OCI-LY1 (cell line): Measurements from ENCODE around the gene LIPM.

Experiments used
- H2AFZ ChIP-seq: fragments of 200-600 bp; sonication (generic), shearing (Covaris generic); 2 replicates; pipeline ENCODE4 v1.6.0; 2014; ENCODE audit warnings: antibody characterized with exemption, mild to moderate bottlenecking, low read length
- H3F3A ChIP-seq: fragments of 200-600 bp; sonication (generic), shearing (Covaris generic); 2 replicates; pipeline ENCODE4 v1.6.0; 2014; ENCODE audit warnings: mild to moderate bottlenecking, antibody characterized with exemption, low read length, moderate library complexity; ENCODE audit not compliant: insufficient read depth
- H3K27ac ChIP-seq: fragments of 200-600 bp; sonication (generic); 2 replicates; pipeline ENCODE4 v1.5.1; 2014; ENCODE audit warnings: low read length, mixed run types, mild to moderate bottlenecking, low read depth; ENCODE audit not compliant: poor library complexity, severe bottlenecking
- H3K27me3 ChIP-seq: fragments of 200-600 bp; sonication (generic); 2 replicates; pipeline ENCODE4 v1.6.0; 2014; ENCODE audit warnings: antibody characterized with exemption, mild to moderate bottlenecking, low read length, moderate library complexity; ENCODE audit not compliant: insufficient read depth
- H3K36me3 ChIP-seq: fragments of 200-600 bp; sonication (generic); 2 replicates; pipeline ENCODE4 v1.6.1; 2014; ENCODE audit warnings: mild to moderate bottlenecking, antibody characterized with exemption, low read length, moderate library complexity, mixed read lengths; ENCODE audit not compliant: insufficient read depth
- H3K4me1 ChIP-seq: fragments of 200-600 bp; sonication (generic); 2 replicates; pipeline ENCODE4 v1.5.1; 2014; ENCODE audit warnings: mild to moderate bottlenecking, low read length, moderate library complexity; ENCODE audit not compliant: insufficient read depth, severe bottlenecking
- H3K4me2 ChIP-seq: fragments of 200-600 bp; sonication (generic), shearing (Covaris generic); 2 replicates; pipeline ENCODE4 v1.6.1; 2014; ENCODE audit warnings: low read length
- H3K4me3 ChIP-seq: fragments of 200-600 bp; sonication (generic); 2 replicates; pipeline ENCODE4 v1.5.1; 2014; ENCODE audit warnings: low read length, low read depth, mild to moderate bottlenecking, mixed read lengths; ENCODE audit not compliant: poor library complexity, severe bottlenecking
- H3K79me2 ChIP-seq: fragments of 200-600 bp; shearing (Covaris generic); 2 replicates; pipeline ENCODE4 v1.6.1; 2016; ENCODE audit warnings: mixed run types, low read length, mixed read lengths; ENCODE audit not compliant: insufficient read depth
- H3K9ac ChIP-seq: fragments of 200-600 bp; sonication (generic), shearing (Covaris generic); 2 replicates; pipeline ENCODE4 v1.6.1; 2014; ENCODE audit warnings: mild to moderate bottlenecking, low read length, mixed read lengths
- H3K9me2 ChIP-seq: fragments of 200-600 bp; sonication (generic), shearing (Covaris generic); 2 replicates; pipeline ENCODE4 v1.6.1; 2014; ENCODE audit warnings: low read depth, mild to moderate bottlenecking, low read length, mixed read lengths
- H3K9me3 ChIP-seq: fragments of 200-600 bp; shearing (Covaris generic); 2 replicates; pipeline ENCODE4 v1.6.1; 2014; ENCODE audit warnings: low read length, mixed read lengths
- H4K20me1 ChIP-seq: fragments of 200-600 bp; sonication (generic), shearing (Covaris generic); 2 replicates; pipeline ENCODE4 v1.6.0; 2016; ENCODE audit warnings: mild to moderate bottlenecking, low read length; ENCODE audit not compliant: insufficient read depth
- CTCF ChIP-seq: fragments of 200-600 bp; sonication (generic), shearing (Covaris generic); IDR thresholded peaks from 2 replicates; pipeline ENCODE4 v1.5.1; 2017; ENCODE audit warnings: mild to moderate bottlenecking, antibody characterized with exemption, low read length, moderate library complexity, mixed read lengths
- EZH2 ChIP-seq: fragments of 200-600 bp; sonication (generic), shearing (Covaris generic); IDR thresholded peaks from 2 replicates; pipeline ENCODE4 v1.8.0; 2017; ENCODE audit warnings: borderline replicate concordance, mixed run types, mild to moderate bottlenecking, antibody characterized with exemption, low read length, moderate library complexity, mixed read lengths

The LIPM gene

GRCh38 chr10:88788924-88789323 lies 13.6 kb upstream of the LIPM start:
- Histone ChIP-seq H3K4me2 (no peak overlapping the region), H2AFZ (no peak overlapping the region), H3K27me3 (no peaks in the 10 kb centered on the region), H3K36me3 (no peaks in the 10 kb centered on the region), H3K79me2 (no peaks in the 10 kb centered on the region), H3K9me3 (no peaks in the 10 kb centered on the region), H3K9ac (no peak overlapping the region), H3K9me2 (no peaks in the 10 kb centered on the region), H3F3A (no peaks in the 10 kb centered on the region), H4K20me1 (no peaks in the 10 kb centered on the region), H3K27ac (no peak overlapping the region), H3K4me3 (no peak overlapping the region), H3K4me1 (no peaks in the 10 kb centered on the region)
- TF ChIP-seq CTCF (no peak), EZH2 (no peak)

- no peaks in the 10 kb centered on the region for H3K36me3 ChIP-seq
- no peak overlapping the region for H3K4me2 ChIP-seq
- no peaks in the 10 kb centered on the region for H3F3A ChIP-seq
Measured at GRCh38 chr10:88791924-88792323, 10.6 kb upstream of the LIPM start.

GRCh38 chr10:88792661-88793060 lies 9.9 kb upstream of the LIPM start:
- no peak for TF ChIP-seq CTCF
- TF ChIP-seq EZH2, result no peak
- H3K79me2 ChIP-seq, result no peaks in the 10 kb centered on the region
- no peaks in the 10 kb centered on the region for H3F3A ChIP-seq
- no peaks in the 10 kb centered on the region for H3K36me3 ChIP-seq
- H3K27ac ChIP-seq, result no peak overlapping the region
- no peaks in the 10 kb centered on the region for H3K9me2 ChIP-seq
- H3K4me3 ChIP-seq, result no peak overlapping the region
- no peak overlapping the region for H3K9ac ChIP-seq
- H3K9me3 ChIP-seq, result no peaks in the 10 kb centered on the region
- H3K4me2 ChIP-seq, result no peak overlapping the region
- H4K20me1 ChIP-seq, result no peaks in the 10 kb centered on the region
- no peak overlapping the region for H2AFZ ChIP-seq
- no peaks in the 10 kb centered on the region for H3K4me1 ChIP-seq
- no peaks in the 10 kb centered on the region for H3K27me3 ChIP-seq

More at GRCh38 chr10:88791924-88792323, 10.6 kb upstream of the LIPM start:
- Histone ChIP-seq H3K4me1 (no peaks in the 10 kb centered on the region), H2AFZ (no peak overlapping the region), H3K27ac (no peak overlapping the region), H3K79me2 (no peaks in the 10 kb centered on the region), H3K27me3 (no peaks in the 10 kb centered on the region), H3K9me3 (no peaks in the 10 kb centered on the region), H4K20me1 (no peaks in the 10 kb centered on the region), H3K9me2 (no peaks in the 10 kb centered on the region), H3K9ac (no peak overlapping the region), H3K4me3 (no peak overlapping the region)
- peak; percentile 33 for TF ChIP-seq CTCF
- TF ChIP-seq EZH2, result no peak
